HEK293 (cell line): ENCODE measurements around the gene SDCBP2.
A peak's percentile ranks its signal among the peaks of the same experiment; 100 is the strongest.

Experiments
- CTCF ChIA-PET: fragments of 350-600 bp; formaldehyde crosslinking; extraction: SDS; loops from one replicate; lab custom pipeline; 2021; ENCODE audit warnings: antibody characterized with exemption; lab: Yijun Ruan, JAX
- POLR2A ChIA-PET: fragments of 300-600 bp; formaldehyde crosslinking; extraction: SDS; loops from one replicate; lab custom pipeline; 2020; ENCODE audit warnings: antibody characterized with exemption, inconsistent platforms; lab: Yijun Ruan, JAX
- H3K27ac ChIP-seq: fragments of 200-500 bp; sonication (Bioruptor generic); 2 replicates; pipeline ENCODE4 v1.5.1; 2014; ENCODE audit warnings: low read depth, low read length, control low read depth, inconsistent platforms; ENCODE audit errors: extremely low read depth
- H3K36me3 ChIP-seq, 2 experiments: fragments of 200-500 bp in 1 of 2; sonication (Bioruptor generic) in 1 of 2; 1 replicate in 1 of 2; 2 replicates in 1 of 2; pipeline ENCODE4 v1.5.1; 2014 to 2017; ENCODE audit warnings: inconsistent platforms in 2 of 2, low read length in 2 of 2; ENCODE audit not compliant: control insufficient read depth in 2 of 2, insufficient read depth in 1 of 2
- H3K4me1 ChIP-seq: fragments of 200-500 bp; sonication (Bioruptor generic); 2 replicates; pipeline ENCODE4 v1.5.1; 2014; ENCODE audit warnings: mild to moderate bottlenecking, low read length, inconsistent platforms; ENCODE audit not compliant: control insufficient read depth, insufficient read depth
- H3K4me3 ChIP-seq: 2 replicates; pipeline ENCODE4 v1.5.1; 2011; ENCODE audit warnings: low read depth, mild to moderate bottlenecking, control low read depth, low read length, moderate library complexity
- H3K9me3 ChIP-seq: fragments of 200-500 bp; sonication (Bioruptor generic); 2 replicates; pipeline ENCODE4 v1.5.1; 2014; ENCODE audit warnings: low read depth, low read length, inconsistent platforms; ENCODE audit not compliant: control insufficient read depth, insufficient read depth
- KLF17 ChIP-seq: fragments of 450-650 bp; formaldehyde crosslinking; IDR thresholded peaks from 2 replicates; pipeline ENCODE4 v1.5.1; 2016; ENCODE audit warnings: missing biosample characterization, missing genetic modification characterization
- MEIS1 ChIP-seq: sonication (generic); formaldehyde crosslinking; IDR thresholded peaks from 2 replicates; pipeline ENCODE4 v1.8.1; 2022; ENCODE audit warnings: missing genetic modification reagents, mild to moderate bottlenecking, borderline replicate concordance
- PATZ1 ChIP-seq: fragments of 450-650 bp; formaldehyde crosslinking; IDR thresholded peaks from 2 replicates; pipeline ENCODE4 v1.5.1; 2016; ENCODE audit warnings: missing biosample characterization, missing genetic modification characterization
- SETDB1 ChIP-seq: IDR thresholded peaks from one replicate; pipeline ENCODE4 v1.6.1; 2017; ENCODE audit warnings: mild to moderate bottlenecking, low read length, moderate library complexity, mixed read lengths; ENCODE audit not compliant: insufficient read length
- ZBTB10 ChIP-seq: fragments of 450-650 bp; formaldehyde crosslinking; IDR thresholded peaks from 2 replicates; pipeline ENCODE4 v1.5.1; 2016; ENCODE audit warnings: missing biosample characterization, missing genetic modification characterization
- ZBTB44 ChIP-seq: fragments of 450-650 bp; IDR thresholded peaks from 2 replicates; pipeline ENCODE4 v1.5.1; 2018; ENCODE audit warnings: missing biosample characterization, mild to moderate bottlenecking, missing genetic modification characterization
- ZBTB6 ChIP-seq: fragments of 450-650 bp; formaldehyde crosslinking; IDR thresholded peaks from 2 replicates; pipeline ENCODE4 v1.5.1; 2017; ENCODE audit warnings: missing biosample characterization, missing genetic modification characterization
- ZNF112 ChIP-seq: fragments of 450-650 bp; formaldehyde crosslinking; IDR thresholded peaks from 2 replicates; pipeline ENCODE4 v1.5.0; 2017; ENCODE audit warnings: missing biosample characterization, missing genetic modification characterization
- ZNF16 ChIP-seq: fragments of 450-650 bp; formaldehyde crosslinking; IDR thresholded peaks from 2 replicates; pipeline ENCODE4 v1.5.1; 2016; ENCODE audit warnings: low read depth, missing biosample characterization, missing genetic modification characterization
- ZNF175 ChIP-seq: fragments of 450-650 bp; formaldehyde crosslinking; IDR thresholded peaks from 2 replicates; pipeline ENCODE4 v1.5.1; 2016; ENCODE audit warnings: missing biosample characterization, missing genetic modification characterization
- ZNF266 ChIP-seq: fragments of 450-650 bp; formaldehyde crosslinking; IDR thresholded peaks from 2 replicates; pipeline ENCODE4 v1.5.1; 2016; ENCODE audit warnings: missing biosample characterization, missing genetic modification characterization, low read depth
- ZNF274 ChIP-seq, 2 experiments: fragments of 200-500 bp in 1 of 2; fragments of 450-650 bp in 1 of 2; sonication (Bioruptor generic) in 1 of 2; formaldehyde crosslinking in 1 of 2; IDR thresholded peaks; 2 replicates each; pipeline versions ENCODE4 v1.5.1 to v1.6.1; 2014 to 2016; ENCODE audit warnings: borderline replicate concordance in 1 of 2, inconsistent platforms in 1 of 2, low read length in 1 of 2, missing biosample characterization in 1 of 2, missing genetic modification characterization in 1 of 2
- ZNF366 ChIP-seq: fragments of 450-650 bp; formaldehyde crosslinking; conservative IDR thresholded peaks from 2 replicates; pipeline ENCODE4 v1.5.1; 2016; ENCODE audit warnings: missing biosample characterization, missing genetic modification characterization
- ZNF426 ChIP-seq: fragments of 450-650 bp; formaldehyde crosslinking; IDR thresholded peaks from 2 replicates; pipeline ENCODE4 v1.5.1; 2017; ENCODE audit warnings: missing biosample characterization, missing genetic modification characterization, mild to moderate bottlenecking, inconsistent platforms, moderate library complexity
- ZNF549 ChIP-seq: fragments of 450-650 bp; IDR thresholded peaks from 2 replicates; pipeline ENCODE4 v1.5.1; 2018; ENCODE audit warnings: missing biosample characterization, missing genetic modification characterization, mild to moderate bottlenecking, inconsistent platforms, moderate library complexity
- ZNF585B ChIP-seq: fragments of 450-650 bp; formaldehyde crosslinking; IDR thresholded peaks from 2 replicates; pipeline ENCODE4 v1.5.1; 2016; ENCODE audit warnings: missing biosample characterization, missing genetic modification characterization
- ZNF600 ChIP-seq: fragments of 450-650 bp; formaldehyde crosslinking; IDR thresholded peaks from 2 replicates; pipeline ENCODE4 v1.5.1; 2016; ENCODE audit warnings: missing biosample characterization, missing genetic modification characterization
- ZNF677 ChIP-seq: fragments of 450-650 bp; IDR thresholded peaks from 2 replicates; pipeline ENCODE4 v1.5.0; 2018; ENCODE audit warnings: missing biosample characterization, mild to moderate bottlenecking, missing genetic modification characterization, moderate library complexity
- ZNF792 ChIP-seq: fragments of 450-650 bp; formaldehyde crosslinking; IDR thresholded peaks from 2 replicates; pipeline ENCODE4 v1.5.1; 2016; ENCODE audit warnings: missing biosample characterization, missing genetic modification characterization
- ZNF837 ChIP-seq: fragments of 450-650 bp; formaldehyde crosslinking; IDR thresholded peaks from 2 replicates; pipeline ENCODE4 v1.5.1; 2016; ENCODE audit warnings: missing biosample characterization, missing genetic modification characterization
- ZSCAN4 ChIP-seq: fragments of 450-650 bp; formaldehyde crosslinking; IDR thresholded peaks from 2 replicates; pipeline ENCODE4 v1.5.1; 2017; ENCODE audit warnings: missing biosample characterization, missing genetic modification characterization

SDCBP2 gene

GRCh38 chr20:1336699-1337367 lies 7.9 kb upstream of the SDCBP2 start:
- H3K36me3 ChIP-seq, result peaks cover 7 to 11% of the 10 kb centered on the region in 2 experiments; a peak in 2 of 3 replicates
- CTCF ChIA-PET, result interaction anchor here (0.6 kb wide), 2 partner anchors 8 to 129 kb away, joined by 3 to 4 read pairs; no protein-coding TSS in a partner anchor
- TF ChIP-seq ZNF426 (tag by site-specific recombination) (no peak), ZBTB6 (no peak), ZNF600 (tag by site-specific recombination) (peak; percentile 99), ZNF549 (no peak), ZNF266 (no peak)
- POLR2A ChIA-PET, result interaction anchor here (1.2 kb wide), 1 partner anchor 56 kb away, joined by 4 read pairs; the partner anchor contains the start of gene FKBP1A
- no peaks in the 10 kb centered on the region for H3K9me3 ChIP-seq
- H3K27ac ChIP-seq, result no peak overlapping the region
- H3K4me1 ChIP-seq, result no peaks in the 10 kb centered on the region
- H3K4me3 ChIP-seq, result no peak overlapping the region

GRCh38 chr20:1335961-1336698 lies 7.2 kb upstream of the SDCBP2 start:
- Histone ChIP-seq H3K36me3 (peaks cover 9 to 16% of the 10 kb centered on the region in 2 experiments; a peak in 2 of 3 replicates), H3K27ac (no peak overlapping the region), H3K4me3 (no peak overlapping the region), H3K4me1 (no peaks in the 10 kb centered on the region), H3K9me3 (no peaks in the 10 kb centered on the region)
- CTCF ChIA-PET, result interaction anchor here (0.6 kb wide), 2 partner anchors 8 to 130 kb away, joined by 3 to 4 read pairs; no protein-coding TSS in a partner anchor
- POLR2A ChIA-PET, result interaction anchor here (0.8 to 1.2 kb wide), 3 partner anchors 9 to 57 kb away, joined by 3 to 4 read pairs (median 3); partner anchors contain the start of gene FKBP1A
- TF ChIP-seq ZSCAN4 (tag by site-specific recombination) (no peak), ZBTB10 (no peak), SETDB1 (no peak), KLF17 (tag by site-specific recombination) (no peak), ZNF366 (tag by site-specific recombination) (no peak), ZNF585B (no peak), PATZ1 (tag by site-specific recombination) (no peak), ZNF175 (tag by site-specific recombination) (no peak), MEIS1 (CRISPR knock-in tag) (no peak), ZNF792 (tag by site-specific recombination) (no peak), ZNF677 (no peak), ZNF112 (tag by site-specific recombination) (no peak), ZNF274 (IDR thresholded peaks at IDR 0.05; ENCODE audit: low read length) (no peak), ZNF274 (tag by site-specific recombination; IDR thresholded peaks at IDR 0.05; ENCODE audit: borderline replicate concordance) (no peak), ZBTB44 (tag by site-specific recombination) (no peak), ZNF837 (tag by site-specific recombination) (no peak), ZNF16 (tag by site-specific recombination) (no peak)
